HG02938 (cell line): ENCODE results near the gene DOCK4.

Experiments
- ATAC-seq: cut with Tn5 transposase; IDR thresholded peaks from one replicate; pipeline ENCODE4 v1.9.1; 2021; ENCODE audit warnings: mild to moderate bottlenecking, moderate library complexity; ENCODE audit not compliant: unreplicated experiment

The DOCK4 gene

DNA sequence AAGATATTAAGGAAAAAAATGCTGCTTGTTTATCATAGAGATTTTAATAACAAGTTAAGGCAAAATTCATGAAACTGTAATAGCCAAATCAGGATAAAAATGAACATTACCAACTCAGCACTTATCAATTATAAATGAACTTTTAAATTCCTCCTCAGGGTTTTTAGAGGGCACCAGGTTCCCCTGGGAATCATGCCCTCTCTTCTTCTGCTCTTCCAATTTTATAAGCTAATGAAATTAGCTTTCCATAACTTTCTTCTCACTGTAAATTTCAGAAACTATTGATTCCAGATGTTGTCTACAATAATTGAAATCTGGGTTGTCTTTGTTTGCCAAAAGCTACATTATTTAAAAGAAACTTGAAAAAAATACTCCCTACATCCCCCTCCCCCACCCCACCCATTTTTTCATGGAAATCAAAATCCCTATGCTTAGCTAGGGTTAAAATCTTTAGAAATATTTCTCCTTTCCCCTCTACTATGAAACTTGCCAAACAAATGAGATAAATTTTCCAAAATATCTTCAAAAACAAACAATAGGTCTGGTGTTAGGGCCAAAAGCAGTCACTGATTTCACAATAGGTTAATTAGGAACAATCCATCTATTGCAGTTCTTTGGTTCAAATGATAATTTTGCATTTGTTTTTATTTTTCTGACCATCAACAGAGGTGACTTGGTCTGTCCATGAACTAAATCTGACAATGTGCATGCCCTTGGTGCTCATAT, 187.7 kb downstream of the DOCK4 start:
- ATAC-seq: no peak

DNA sequence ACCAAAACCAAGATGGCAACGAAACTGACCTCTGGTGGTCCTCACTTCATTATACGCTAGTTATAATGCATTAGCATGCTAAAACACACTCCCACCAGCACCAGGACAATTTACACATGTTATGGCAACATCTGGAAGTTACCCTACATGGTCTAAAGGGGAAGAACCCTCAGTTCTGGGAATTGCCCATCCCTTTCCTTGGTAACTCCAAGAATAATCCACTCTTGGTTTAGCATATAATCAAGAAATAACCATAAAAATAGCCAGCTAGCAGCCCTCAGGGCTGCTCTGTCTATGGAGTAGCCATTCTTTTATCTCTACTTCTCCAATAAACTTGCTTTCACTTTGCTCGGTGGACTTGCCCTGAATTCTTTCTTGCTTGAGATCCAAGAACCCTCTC, 191.1 kb downstream of the DOCK4 start:
- ATAC-seq: no peak

DNA sequence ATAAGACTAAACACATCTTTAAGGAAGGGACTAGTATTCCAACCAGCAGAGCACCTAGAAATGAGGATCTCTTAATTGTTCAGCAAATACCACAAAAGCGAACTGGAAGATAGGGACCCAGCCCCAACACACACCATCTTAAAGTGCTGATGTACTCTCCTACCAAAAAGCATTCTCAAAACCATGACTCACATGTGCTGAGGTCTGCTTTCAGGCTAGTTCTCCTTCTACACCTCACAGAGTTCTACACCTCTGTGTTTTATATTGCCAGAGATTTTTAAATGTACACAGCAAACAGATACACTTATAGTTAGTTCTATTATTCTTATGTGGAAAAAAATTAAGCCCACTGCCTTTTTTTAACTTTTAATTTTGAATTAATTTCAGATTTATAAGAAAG, 191.9 kb downstream of the DOCK4 start:
- ATAC-seq: no peak

DNA sequence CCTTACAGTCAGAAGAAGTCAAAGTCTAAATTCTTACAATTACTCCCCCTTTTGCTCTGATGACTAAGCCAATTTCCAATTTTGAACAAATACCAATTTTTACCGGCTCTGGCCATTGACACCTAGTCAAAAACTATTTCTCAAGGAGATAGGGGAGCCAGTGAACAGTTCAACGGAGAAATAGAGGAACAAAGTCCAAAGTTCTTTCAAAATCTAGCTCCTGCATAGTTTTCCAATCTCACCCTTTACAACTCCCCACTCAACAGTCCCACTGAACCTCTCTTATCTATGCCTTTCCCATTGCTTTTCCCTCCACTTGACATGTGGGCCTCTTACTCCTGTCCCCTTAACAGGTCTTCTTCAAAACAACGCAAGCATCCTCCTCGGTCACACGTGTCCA, 192.9 kb downstream of the DOCK4 start:
- ATAC-seq: no peak

DNA sequence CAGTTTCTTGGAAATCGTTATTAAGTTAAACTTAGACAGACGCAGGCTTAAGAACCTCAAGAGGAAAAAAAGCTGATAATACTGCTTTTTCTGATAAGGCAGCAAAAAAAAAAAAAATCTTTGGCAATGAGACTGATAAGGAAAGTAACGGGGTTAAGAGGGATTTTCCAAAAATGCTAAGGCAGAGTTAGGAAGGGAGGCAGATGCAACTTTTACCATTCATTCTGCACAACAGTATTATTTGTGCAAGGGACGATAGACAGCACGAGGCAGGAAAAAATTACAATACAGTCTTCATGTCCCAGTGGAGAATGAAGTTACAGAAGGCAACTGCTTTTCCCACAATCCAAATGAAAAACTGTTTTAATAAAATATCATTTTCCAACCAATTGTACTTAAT, 194.0 kb downstream of the DOCK4 start:
- ATAC-seq: no peak

DNA sequence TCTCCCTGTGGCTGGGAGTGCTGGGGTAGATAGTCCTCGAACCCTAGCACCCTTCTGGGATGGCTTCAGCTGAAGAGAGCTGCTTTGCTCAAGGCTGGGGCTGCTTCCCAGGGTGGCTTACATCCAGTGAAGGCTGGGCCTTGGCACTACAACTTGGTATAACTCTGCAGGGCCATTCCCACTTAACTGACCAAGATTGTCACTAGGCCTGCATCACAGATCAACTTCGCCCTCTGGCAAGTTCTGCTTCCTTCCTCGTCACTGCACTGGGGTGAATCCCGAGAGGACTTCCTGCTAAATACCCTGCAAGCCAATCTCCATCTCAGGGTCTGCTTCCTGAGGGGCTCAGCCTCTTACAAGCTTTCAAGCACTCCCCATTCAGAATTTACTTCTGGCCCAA, 195.2 kb downstream of the DOCK4 start:
- ATAC-seq: no peak

DNA sequence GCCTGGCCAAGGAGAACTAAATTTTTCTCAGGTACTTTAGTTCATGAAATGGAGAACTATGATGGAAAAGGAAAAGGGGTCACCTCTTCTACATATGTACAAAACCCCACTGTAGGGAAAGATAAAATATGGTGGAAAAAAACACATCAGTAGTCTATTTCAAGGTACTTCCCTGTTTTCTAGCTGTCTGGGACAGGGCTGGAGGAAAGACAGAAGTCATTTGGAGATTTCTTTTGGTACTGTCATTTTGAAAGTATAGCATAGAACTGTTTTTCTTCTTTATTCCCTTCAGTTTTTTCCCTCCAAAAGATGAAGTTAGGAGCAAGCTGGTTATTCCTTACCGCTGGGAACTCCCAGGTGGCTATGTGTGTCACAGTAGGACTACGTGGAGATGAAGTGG, 196.1 kb downstream of the DOCK4 start:
- no peak for ATAC-seq

DNA sequence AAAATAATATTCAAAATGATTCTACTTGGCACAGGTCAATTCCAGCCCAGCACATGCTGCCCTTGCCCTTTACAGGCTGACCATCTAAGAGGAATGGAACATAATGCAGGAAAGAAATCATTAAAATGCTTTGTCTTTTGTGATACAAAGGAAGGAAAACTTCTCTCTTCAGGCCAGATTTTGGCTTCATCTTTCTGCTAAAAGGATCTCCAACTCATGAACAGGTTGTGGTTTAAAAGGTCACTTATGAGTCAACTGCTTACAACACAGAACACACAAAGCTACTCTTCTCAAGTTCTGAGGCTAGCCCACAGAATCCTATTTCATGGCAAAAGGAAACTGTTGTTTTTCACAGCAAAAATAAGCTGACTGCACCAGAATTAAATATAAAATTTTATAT, 197.1 kb downstream of the DOCK4 start:
- ATAC-seq: peak; percentile 82

DNA sequence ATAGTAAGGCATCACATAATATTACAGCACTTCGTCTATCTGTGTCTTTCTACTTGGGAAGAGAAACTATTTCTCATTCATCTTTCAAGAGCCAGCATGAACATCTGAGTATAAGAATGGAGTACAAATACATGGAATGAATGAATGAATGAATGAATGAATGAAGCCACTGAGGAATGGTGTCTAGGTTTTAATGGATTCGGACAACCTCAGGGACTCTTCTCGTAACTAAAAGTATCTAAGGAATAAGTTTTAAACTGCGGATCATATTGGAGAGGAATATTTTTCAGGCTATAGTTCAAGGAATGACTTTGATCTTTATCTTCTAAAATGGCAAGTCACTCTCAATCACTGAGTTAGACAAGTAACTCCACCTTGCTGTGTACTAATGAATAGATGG, 199.0 kb downstream of the DOCK4 start:
- ATAC-seq: no peak

DNA sequence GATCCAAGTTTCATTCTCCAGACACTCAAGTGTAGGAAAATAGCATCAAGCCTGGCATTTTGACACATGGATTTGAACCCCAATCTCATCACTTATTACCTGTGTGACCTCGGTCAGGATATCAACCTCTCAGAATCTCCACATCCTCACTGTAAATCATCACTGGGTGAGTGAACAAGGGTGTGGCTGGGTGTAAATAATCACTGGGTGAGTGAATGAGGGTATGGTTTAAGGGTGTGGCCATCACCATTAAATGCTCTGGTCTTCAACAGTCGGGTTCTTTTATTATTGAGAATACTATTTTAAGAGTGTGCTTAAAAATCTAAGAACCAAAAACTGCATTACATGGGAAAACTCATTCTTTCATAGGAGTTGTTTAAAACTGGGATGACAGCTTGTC, 200.1 kb downstream of the DOCK4 start:
- ATAC-seq: no peak

DNA sequence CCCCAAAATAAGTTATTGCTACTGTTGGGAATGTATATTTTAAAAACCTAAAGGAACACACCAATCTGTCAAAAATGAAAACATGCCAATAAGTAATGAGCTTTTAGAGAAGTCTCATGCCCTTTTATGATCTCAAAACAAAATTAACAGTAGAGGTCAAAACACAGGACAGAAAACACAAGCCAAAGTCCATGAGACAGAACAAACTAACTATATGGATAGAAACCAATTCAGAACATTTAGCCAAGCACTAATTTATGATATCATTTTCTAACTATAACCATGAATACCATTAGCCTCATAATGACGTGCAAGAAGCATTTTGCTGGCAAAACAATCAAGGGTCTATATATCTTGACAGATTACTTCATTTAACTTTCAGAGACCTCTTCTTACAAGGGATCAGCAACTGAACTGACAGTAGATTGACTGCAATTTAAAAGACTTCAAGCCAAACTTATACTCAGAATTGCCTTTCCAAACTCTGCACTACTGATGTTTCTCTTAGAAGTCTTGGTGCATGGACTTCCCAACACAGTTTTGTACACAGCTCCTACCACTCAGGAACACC, 200.9 kb downstream of the DOCK4 start:
- no peak for ATAC-seq

DNA sequence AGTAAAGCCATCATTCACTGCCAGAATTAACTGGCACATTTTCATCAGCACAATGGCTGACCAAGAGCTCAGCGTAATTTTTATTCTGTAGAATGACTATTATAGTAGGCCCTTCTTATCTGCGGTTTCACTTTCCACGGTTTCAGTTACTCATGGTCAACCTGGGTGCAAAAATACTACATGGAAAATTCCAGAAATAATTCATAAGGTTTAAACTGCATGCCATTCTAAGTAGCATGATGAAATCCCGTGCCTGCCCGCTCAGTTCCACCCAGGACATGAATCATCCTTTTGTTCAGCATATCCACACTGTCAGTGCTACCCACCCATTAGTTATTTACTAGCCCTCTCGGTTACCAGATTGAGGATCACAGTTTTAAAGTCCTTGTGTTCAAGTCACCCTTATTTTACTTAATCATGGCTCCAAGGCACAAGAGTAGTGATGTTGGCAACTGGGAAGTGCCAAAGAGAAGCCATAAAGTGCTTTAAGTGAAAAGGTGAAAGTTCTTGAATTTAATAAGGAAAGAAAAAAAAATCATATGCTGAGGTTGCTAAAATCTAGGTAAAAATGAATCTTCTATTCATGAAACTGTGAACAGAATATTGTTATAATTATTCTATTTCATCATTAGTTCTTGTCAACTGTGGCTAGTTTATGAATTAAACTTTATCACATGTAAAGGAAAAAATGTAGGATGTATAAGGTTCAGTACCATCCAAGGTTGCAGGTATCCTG, 204.9 kb downstream of the DOCK4 start:
- ATAC-seq: no peak

DNA sequence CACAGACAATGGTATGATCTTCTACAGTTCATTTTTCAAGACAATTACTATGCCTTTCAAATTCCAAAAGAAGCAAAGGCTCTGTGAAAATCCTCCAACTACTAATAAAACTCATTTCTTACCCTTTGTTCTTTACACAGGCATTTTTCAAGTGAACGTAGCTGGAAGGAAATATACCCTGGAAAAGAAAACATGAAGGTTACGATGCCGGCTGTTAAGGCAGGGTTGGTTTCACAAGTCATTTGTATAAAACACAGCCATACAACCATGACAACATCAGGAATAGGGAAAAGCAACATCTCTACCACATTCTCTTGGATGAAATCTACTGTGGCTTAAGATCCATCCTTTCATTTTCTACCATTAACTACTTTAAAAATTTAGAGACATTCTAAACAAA, 207.9 kb downstream of the DOCK4 start:
- no peak for ATAC-seq

DNA sequence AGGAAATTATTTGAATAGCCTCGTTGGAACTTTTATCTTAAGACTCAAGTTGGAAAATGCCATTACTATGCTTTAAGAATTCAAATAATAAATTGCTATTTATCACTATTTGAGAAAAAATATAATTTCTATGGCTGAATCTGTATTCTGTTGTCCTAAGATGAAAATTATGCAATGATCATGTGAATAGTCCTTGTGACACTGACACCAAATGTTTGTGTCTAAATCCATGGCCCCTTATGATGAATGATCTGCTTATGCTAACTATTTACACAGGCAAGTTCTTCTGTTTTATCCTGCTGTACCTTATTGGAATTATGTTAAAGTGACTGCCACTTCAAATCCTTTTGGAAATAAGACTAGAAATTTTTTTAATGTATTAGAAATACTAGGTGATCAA, 208.7 kb downstream of the DOCK4 start:
- ATAC-seq: no peak

DNA sequence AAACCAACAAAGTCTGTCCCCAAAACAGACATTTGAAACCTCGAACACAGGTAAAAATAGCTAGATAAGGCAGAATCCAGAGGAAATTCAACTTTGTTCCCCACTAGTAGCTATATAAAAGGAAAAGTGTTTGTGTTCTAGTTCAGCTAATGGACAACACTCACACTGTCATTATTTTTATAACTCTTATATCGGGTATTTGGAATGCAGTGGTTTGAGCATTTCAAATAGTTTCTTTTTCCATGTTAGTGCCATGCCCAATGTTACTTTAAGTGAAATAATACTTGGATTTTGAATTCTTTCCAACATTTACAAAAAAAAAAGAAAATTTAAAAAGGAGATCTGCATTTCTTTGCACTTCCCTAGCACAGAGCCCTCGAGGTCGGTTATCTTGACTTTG, 213.6 kb downstream of the DOCK4 start:
- ATAC-seq: no peak

DNA sequence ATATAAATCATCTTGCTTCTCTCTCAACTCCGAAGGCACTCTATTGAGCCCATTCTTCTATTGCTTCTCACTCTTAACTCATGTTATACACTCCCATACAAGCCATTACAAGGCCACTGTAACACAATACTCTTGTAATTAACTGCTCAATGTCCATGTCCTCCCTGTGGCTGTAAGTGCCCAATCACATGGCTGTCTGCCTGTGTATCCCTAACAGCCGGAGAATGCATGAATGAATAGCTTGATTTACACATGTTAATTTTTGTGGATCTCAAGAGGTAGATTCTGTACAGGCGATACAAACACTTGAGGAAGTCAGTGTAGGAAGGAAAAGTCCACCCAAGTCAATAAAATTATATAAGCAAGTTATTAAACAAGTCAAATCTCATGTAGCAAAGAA, 215.6 kb downstream of the DOCK4 start:
- ATAC-seq: no peak

DNA sequence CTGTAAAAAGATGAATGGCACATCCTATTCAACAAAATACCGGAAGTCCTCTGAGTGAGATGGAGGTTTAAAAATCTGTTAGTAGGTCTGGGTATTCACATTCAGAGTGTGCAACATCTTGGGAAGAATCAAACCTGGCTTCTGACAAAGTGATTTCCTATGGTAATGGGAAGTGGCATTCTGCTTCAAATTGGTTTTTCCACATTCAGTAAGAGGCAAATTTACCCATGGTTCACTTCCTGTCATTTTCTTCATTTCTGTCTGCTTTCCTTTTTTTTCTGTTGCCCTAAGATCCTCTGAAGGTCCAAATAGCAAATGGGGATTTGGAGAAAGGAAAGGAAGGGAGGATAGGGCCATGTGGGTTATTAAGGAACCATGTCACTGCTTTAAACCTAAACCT, 218.3 kb downstream of the DOCK4 start:
- no peak for ATAC-seq

DNA sequence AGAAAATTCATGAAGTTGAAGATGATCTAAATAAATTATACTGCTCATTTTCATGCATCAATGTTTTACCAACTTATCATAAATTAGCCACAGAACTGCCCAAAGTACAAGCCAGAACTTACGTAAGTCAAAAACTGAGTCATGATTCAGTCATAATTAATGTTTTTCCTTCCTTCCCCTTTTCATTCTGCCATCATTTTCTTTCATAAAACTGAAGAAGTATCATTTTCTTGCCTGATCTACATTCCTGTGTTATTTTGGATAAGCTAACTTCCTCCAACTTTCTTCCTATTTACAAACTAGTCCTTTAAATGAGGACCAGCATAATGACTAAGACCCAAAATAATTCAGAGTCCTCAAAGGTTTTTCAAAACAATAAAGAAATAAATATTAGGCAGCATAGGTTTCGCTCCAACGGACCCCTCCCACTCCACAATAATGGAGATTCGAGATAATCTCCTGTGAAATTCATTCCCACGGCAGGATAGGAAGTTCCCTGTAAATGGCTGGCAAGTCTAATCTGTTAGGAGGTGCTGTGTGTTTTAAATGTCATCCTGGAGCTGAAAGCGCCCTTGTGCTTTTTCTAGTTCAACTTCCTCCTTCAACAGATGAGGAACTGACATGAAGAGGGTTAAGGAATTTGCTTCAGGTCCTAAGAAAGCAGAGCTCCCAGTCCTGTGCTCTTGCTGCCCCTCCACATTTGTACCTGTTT, 218.9 kb downstream of the DOCK4 start:
- no peak for ATAC-seq

DNA sequence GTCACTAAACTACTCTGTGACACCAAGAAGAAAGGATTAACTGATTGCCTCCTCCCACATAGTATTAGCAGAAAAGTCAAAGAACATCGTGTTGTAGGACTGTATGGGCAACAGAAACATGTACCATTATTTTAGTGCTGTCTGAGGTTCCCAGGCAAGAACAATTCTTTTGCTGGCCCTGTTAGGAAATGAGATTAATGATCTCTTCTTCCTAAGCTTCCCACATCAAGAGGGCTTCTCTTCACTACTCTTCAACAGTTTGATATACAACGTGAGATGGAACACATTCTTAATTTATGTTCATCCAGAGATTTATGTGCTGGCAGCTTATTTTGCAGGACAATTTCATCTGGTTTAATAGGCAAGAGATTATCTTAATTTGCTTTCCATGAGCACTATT, 219.6 kb downstream of the DOCK4 start:
- no peak for ATAC-seq

DNA sequence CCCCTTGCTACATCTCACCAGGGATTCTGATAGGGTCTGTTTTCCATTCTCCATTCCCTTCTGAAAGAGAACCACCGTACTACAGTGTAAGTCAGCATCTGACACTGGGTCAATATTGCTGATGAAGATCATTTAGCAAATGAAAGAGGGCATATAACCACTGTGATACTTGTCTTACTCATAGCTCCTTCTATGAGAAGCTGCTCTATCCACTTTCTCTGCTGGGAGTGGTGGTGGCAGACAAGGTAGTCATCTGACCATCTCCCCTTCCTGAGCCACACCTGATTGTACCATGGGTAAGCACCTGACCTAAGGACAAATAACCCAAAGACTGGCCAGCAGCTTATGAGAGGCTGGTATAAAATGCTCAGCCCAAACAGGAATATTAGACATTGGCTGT, 220.4 kb downstream of the DOCK4 start:
- no peak for ATAC-seq

DNA sequence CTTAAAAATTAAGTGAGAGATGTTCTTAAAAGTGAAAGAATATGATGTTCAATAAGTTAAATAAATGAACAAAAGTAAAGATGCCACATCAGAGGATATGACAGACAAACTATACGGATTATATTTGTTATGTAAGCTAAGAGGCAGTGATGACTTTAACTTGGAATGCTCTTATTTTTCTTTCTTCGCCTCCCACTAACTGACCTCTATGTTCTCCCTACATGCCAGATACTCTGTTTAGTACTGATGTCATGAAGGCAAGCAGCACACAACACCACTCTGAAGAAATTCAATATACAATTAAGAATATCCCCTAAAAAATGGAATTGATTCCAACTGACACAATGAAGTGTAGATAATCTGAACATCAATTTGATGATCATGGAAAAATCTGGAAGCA, 223.4 kb downstream of the DOCK4 start:
- ATAC-seq: no peak

DNA sequence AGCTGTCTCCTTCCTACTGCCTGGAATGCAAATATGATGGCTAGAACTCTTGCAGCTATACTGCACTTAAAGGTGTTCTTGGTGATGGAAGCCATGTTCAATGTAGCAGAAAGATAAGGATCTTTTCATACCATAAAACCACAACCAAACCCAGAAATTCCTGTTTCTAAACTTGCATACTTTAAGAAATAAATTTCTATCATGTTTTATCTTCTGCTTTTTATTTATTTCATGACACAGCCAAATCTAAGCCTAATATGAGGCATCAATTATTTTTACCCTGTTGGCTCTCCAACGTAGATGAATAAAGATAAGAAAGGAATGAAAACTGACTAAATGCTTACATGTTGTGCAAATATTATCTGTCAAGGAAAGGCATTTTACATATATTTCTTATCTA, 224.1 kb downstream of the DOCK4 start:
- ATAC-seq: no peak
